ENCODE measurements around the gene DUSP6. TPM values are rescaled to one million over a fixed set of nuclear protein-coding genes. Genes with fewer than 3 reads are reported as not detected.

DUSP6 gene
- total and polyA plus RNA-seq, 2 of the 13 experiments (the other 11 are each of a cell fraction or from before 2014, with no cell fraction given), result 40.9 to 161 TPM

DNA sequence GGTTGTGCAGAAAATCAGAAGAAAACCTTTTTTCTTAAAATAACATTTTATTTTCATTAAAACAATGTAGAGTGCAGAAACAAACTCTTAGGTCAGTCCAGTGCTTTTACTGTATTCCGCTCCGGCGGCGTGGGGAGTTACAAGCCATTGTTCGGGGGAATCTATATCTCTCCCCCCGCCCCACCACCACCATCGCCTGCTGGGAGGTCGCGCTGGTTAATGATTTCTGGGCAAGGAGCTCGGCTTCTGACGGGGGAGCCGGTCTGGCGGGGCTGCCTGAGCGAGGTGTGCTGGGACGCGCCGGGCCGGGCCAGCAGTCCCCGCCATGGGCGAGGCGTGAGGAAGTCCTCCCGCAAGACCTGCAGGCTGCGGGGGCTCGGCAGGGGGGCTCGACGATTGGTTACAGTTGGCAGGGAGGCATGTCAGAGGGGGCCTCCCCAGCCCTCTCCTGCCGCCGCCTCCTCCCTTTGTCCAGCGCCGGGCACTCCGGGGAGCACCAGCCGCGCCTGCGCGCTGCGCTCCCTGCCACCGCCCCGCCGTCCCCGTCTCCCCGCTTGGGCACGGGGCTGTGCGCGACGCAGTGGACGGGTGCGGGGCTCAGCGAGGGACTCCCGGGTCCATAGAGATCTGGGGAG, 1.0 kb upstream of the DUSP6 start (continued):
- TF ChIP-seq, protein P1, sequence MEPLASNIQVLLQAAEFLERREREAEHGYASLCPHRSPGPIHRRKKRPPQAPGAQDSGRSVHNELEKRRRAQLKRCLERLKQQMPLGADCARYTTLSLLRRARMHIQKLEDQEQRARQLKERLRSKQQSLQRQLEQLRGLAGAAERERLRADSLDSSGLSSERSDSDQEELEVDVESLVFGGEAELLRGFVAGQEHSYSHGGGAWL (CRISPR knock-in tag; IDR thresholded peaks at IDR 0.05), result peak; percentile 23; the same call in 1 of the 2 replicates
- no peak; the same call in 1 of the 2 replicates for TF ChIP-seq ZNF792 (CRISPR knock-in tag; IDR thresholded peaks at IDR 0.05)
- no peak for TF ChIP-seq ZBTB38 (CRISPR knock-in tag; IDR thresholded peaks at IDR 0.05)
- peak; percentile 19; the same call in 1 of the 2 replicates for TF ChIP-seq ZMAT3 (CRISPR knock-in tag; conservative IDR thresholded peaks at IDR 0.05)
- peak; percentile 82 for TF ChIP-seq HNRNPK (IDR thresholded peaks at IDR 0.05; ENCODE audit: low read depth, low read length, poor library complexity, severe bottlenecking)
- TF ChIP-seq ZNF660 (CRISPR knock-in tag; IDR thresholded peaks at IDR 0.05; ENCODE audit: borderline replicate concordance, low read depth), result no peak
- TF ChIP-seq ZNF746 (CRISPR knock-in tag; IDR thresholded peaks at IDR 0.05), result no peak; the same call in 1 of the 2 replicates
- no peak for TF ChIP-seq ZFP36L2 (CRISPR knock-in tag; IDR thresholded peaks at IDR 0.05)
- no peak for TF ChIP-seq HNF4A (CRISPR knock-in tag; IDR thresholded peaks at IDR 0.05)
- TF ChIP-seq, protein P2, sequence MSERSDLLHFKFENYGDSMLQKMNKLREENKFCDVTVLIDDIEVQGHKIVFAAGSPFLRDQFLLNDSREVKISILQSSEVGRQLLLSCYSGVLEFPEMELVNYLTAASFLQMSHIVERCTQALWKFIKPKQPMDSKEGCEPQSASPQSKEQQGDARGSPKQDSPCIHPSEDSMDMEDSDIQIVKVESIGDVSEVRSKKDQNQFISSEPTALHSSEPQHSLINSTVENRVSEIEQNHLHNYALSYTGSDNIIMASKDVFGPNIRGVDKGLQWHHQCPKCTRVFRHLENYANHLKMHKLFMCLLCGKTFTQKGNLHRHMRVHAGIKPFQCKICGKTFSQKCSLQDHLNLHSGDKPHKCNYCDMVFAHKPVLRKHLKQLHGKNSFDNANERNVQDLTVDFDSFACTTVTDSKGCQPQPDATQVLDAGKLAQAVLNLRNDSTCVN (CRISPR knock-in tag; IDR thresholded peaks at IDR 0.05; ENCODE audit: borderline replicate concordance), result peak; percentile 36; the same call in 1 of the 2 replicates
- TF ChIP-seq RBM39 (IDR thresholded peaks at IDR 0.05; ENCODE audit: low read depth, low read length, poor library complexity, severe bottlenecking), result no peak
- TF ChIP-seq SP140L (CRISPR knock-in tag; IDR thresholded peaks at IDR 0.05; ENCODE audit: borderline replicate concordance), result no peak; the same call in 1 of the 2 replicates
- no peak for TF ChIP-seq ZNF652 (CRISPR knock-in tag; IDR thresholded peaks at IDR 0.05; ENCODE audit: borderline replicate concordance, low read depth)
- TF ChIP-seq YY1 (IDR thresholded peaks at IDR 0.05; ENCODE audit: insufficient read depth, insufficient replicate concordance, low read depth, low read length), result peak; percentile 82
- no peak for TF ChIP-seq MIXL1 (CRISPR knock-in tag; IDR thresholded peaks at IDR 0.05)
- TF ChIP-seq RAD21 (CRISPR knock-in tag; IDR thresholded peaks at IDR 0.05), result peak; percentile 68
- TF ChIP-seq ZSCAN20 (CRISPR knock-in tag; IDR thresholded peaks at IDR 0.05; ENCODE audit: borderline replicate concordance), result 0 out of 2 replicates have a peak, but pooled peaks have one; percentile 55
- no peak; the same call in 1 of the 2 replicates for TF ChIP-seq NFKB2 (CRISPR knock-in tag; IDR thresholded peaks at IDR 0.05; ENCODE audit: borderline replicate concordance)
- no peak for TF ChIP-seq SATB2 (CRISPR knock-in tag; IDR thresholded peaks at IDR 0.05)
- TF ChIP-seq ZNF382 (CRISPR knock-in tag; IDR thresholded peaks at IDR 0.05; ENCODE audit: borderline replicate concordance), result no peak
- TF ChIP-seq RBM22 (optimal IDR thresholded peaks at IDR 0.05; ENCODE audit: low read length), result no peak
- peak; percentile 85 for TF ChIP-seq HNF1A (IDR thresholded peaks at IDR 0.05; ENCODE audit: low read depth)
- TF ChIP-seq HNF1A (CRISPR knock-in tag; IDR thresholded peaks at IDR 0.05; ENCODE audit: borderline replicate concordance), result peak; percentile 92
- TF ChIP-seq ZNF160 (CRISPR knock-in tag; IDR thresholded peaks at IDR 0.05), result peak; percentile 76; the same call in 1 of the 2 replicates
- no peak for TF ChIP-seq ZKSCAN8 (CRISPR knock-in tag; IDR thresholded peaks at IDR 0.05; ENCODE audit: borderline replicate concordance)
- 0 out of 2 replicates have a peak, but pooled peaks have one; percentile 29 for TF ChIP-seq NCOA5 (CRISPR knock-in tag; IDR thresholded peaks at IDR 0.05)
